IMR-90 (cell line): ENCODE data around the gene EGFR. TPM values are rescaled to one million over a fixed set of nuclear protein-coding genes. Genes with fewer than 3 reads are reported as not detected.

ENCODE experiments used
- ATAC-seq: fragments of 200-7000 bp; cut with Tn5 transposase; 2 replicates; pipeline ENCODE4 v1.9.1; 2020; ENCODE audit warnings: low read depth, mild to moderate bottlenecking, moderate library complexity
- BruUV-seq: library from RNA; stranded (reverse); fragments of 400-500 nt; replicated peaks from 2 replicates; lab custom pipeline; 2021; lab: Mats Ljungman, UMichigan
- CTCF ChIA-PET: fragments of 300-600 bp; formaldehyde crosslinking; extraction: SDS; loops from one replicate; lab custom pipeline; 2021; ENCODE audit warnings: antibody characterized with exemption; lab: Yijun Ruan, JAX
- POLR2A ChIA-PET: fragments of 300-600 bp; sonication (Branson Sonifier 250); formaldehyde crosslinking; loops from one replicate; lab custom pipeline; 2022; ENCODE audit warnings: antibody characterized with exemption; ENCODE audit not compliant: unreplicated experiment; lab: Charles Lee
- DNase-seq: peaks from one replicate; pipeline ENCODE4 v3.0.0; 2013
- H2AFZ ChIP-seq: replicated peaks from 2 replicates; pipeline ENCODE3; 2013; ENCODE audit warnings: low read length, mild to moderate bottlenecking; ENCODE audit not compliant: poor library complexity
- H2AK5ac ChIP-seq: 2 replicates; pipeline ENCODE4 v1.6.1; 2013; ENCODE audit warnings: low read depth, low read length, inconsistent platforms
- H2AK9ac ChIP-seq: replicated peaks from 2 replicates; pipeline ENCODE3; 2013; ENCODE audit warnings: mild to moderate bottlenecking, low read depth, low read length, moderate library complexity; ENCODE audit not compliant: poor library complexity
- H2BK120ac ChIP-seq: 2 replicates; pipeline ENCODE4 v1.6.1; 2013; ENCODE audit warnings: low read depth, low read length, inconsistent platforms
- H2BK15ac ChIP-seq: 3 replicates; pipeline ENCODE4 v1.6.1; 2013; ENCODE audit warnings: low read depth, low read length, inconsistent platforms
- H2BK20ac ChIP-seq: 2 replicates; pipeline ENCODE4 v1.6.1; 2013; ENCODE audit warnings: low read depth, mild to moderate bottlenecking, inconsistent platforms, low read length, moderate library complexity
- H2BK5ac ChIP-seq: 2 replicates; pipeline ENCODE4 v1.6.1; 2013; ENCODE audit warnings: mild to moderate bottlenecking, low read depth, low read length, inconsistent platforms; ENCODE audit not compliant: poor library complexity, severe bottlenecking
- H3K14ac ChIP-seq: replicated peaks from 2 replicates; pipeline ENCODE4 v1.6.1; 2013; ENCODE audit warnings: low read depth, low read length, inconsistent platforms
- H3K18ac ChIP-seq: 2 replicates; pipeline ENCODE4 v1.6.1; 2013; ENCODE audit warnings: low read depth, low read length, control low read depth
- H3K23ac ChIP-seq: 2 replicates; pipeline ENCODE4 v1.6.1; 2013; ENCODE audit warnings: low read depth, low read length, inconsistent platforms
- H3K27ac ChIP-seq: 2 replicates; pipeline ENCODE4 v1.5.1; 2013; ENCODE audit warnings: mild to moderate bottlenecking, control low read depth, low read length; ENCODE audit not compliant: insufficient read depth
- H3K27me3 ChIP-seq: 2 replicates; pipeline ENCODE4 v1.6.1; 2013; ENCODE audit warnings: low read length; ENCODE audit not compliant: control insufficient read depth, insufficient read depth
- H3K36me3 ChIP-seq: 2 replicates; pipeline ENCODE4 v1.6.1; 2013; ENCODE audit warnings: low read length, mixed read lengths; ENCODE audit not compliant: control insufficient read depth, insufficient read depth
- H3K4ac ChIP-seq: 2 replicates; pipeline ENCODE4 v1.6.1; 2013; ENCODE audit warnings: low read depth, low read length, inconsistent platforms
- H3K4me1 ChIP-seq: 2 replicates; pipeline ENCODE4 v1.6.1; 2013; ENCODE audit warnings: low read length, mixed read lengths; ENCODE audit not compliant: control insufficient read depth, insufficient read depth
- H3K4me2 ChIP-seq: 2 replicates; pipeline ENCODE4 v1.6.1; 2013; ENCODE audit warnings: low read depth, mild to moderate bottlenecking, control low read depth, low read length, moderate library complexity
- H3K4me3 ChIP-seq: 2 replicates; pipeline ENCODE4 v1.5.1; 2013; ENCODE audit warnings: low read depth, mild to moderate bottlenecking, control low read depth, low read length, moderate library complexity; ENCODE audit not compliant: insufficient read depth
- H3K56ac ChIP-seq: 2 replicates; pipeline ENCODE4 v1.6.1; 2013; ENCODE audit warnings: low read length, inconsistent platforms; ENCODE audit not compliant: insufficient read depth; ENCODE audit errors: extremely low read depth
- H3K79me1 ChIP-seq, 2 experiments: 2 replicates each; pipeline ENCODE4 v1.6.1; 2013; ENCODE audit warnings: low read length in 2 of 2, inconsistent platforms in 1 of 2, low read depth in 1 of 2
- H3K9ac ChIP-seq: 2 replicates; pipeline ENCODE4 v1.6.1; 2013; ENCODE audit warnings: low read depth, low read length, control low read depth
- H3K9me1 ChIP-seq: 2 replicates; pipeline ENCODE4 v1.6.1; 2013; ENCODE audit warnings: low read length, inconsistent platforms; ENCODE audit not compliant: insufficient read depth
- H3K9me3 ChIP-seq: 2 replicates; pipeline ENCODE4 v1.6.1; 2013; ENCODE audit warnings: low read length; ENCODE audit not compliant: control insufficient read depth, insufficient read depth
- H4K20me1 ChIP-seq: 2 replicates; pipeline ENCODE4 v1.6.1; 2013; ENCODE audit warnings: low read length, inconsistent platforms; ENCODE audit not compliant: insufficient read depth
- H4K5ac ChIP-seq: 2 replicates; pipeline ENCODE4 v1.6.1; 2013; ENCODE audit warnings: mild to moderate bottlenecking, low read depth, low read length, control low read depth
- H4K8ac ChIP-seq, 2 experiments: 2 replicates each; pipeline ENCODE4 v1.6.1; 2013; ENCODE audit warnings: low read depth in 2 of 2, low read length in 2 of 2, control low read depth in 1 of 2, inconsistent platforms in 1 of 2
- H4K91ac ChIP-seq: 2 replicates; pipeline ENCODE4 v1.6.1; 2013; ENCODE audit warnings: low read depth, low read length, inconsistent platforms; ENCODE audit not compliant: insufficient read depth
- CHD1 ChIP-seq: IDR thresholded peaks from 2 replicates; pipeline ENCODE4 v1.6.1; 2012; ENCODE audit warnings: low read depth, low read length, improper control_type of control experiment
- RCOR1 ChIP-seq: IDR thresholded peaks from 2 replicates; pipeline ENCODE4 v1.6.1; 2012; ENCODE audit warnings: mild to moderate bottlenecking, low read length, improper control_type of control experiment; ENCODE audit not compliant: insufficient replicate concordance
- WGBS, 2 experiments: methylation state at CpG; one replicate each; pipeline versions ENCODE4 v1.1.5 to v1.1.7; 2013; ENCODE audit warnings: missing lambda C conversion rate in 2 of 2; ENCODE audit not compliant: insufficient read length in 1 of 2; ENCODE audit errors: extremely low coverage in 2 of 2; 5-methylcytosine and 5-hydroxymethylcytosine counted together
- dilution Hi-C: fragments of 300-500 bp; cut with HindIII; formaldehyde crosslinking; loops from one replicate; pipeline ENCODE4 v1.14.3; 2018; ENCODE audit warnings: low sequenced_read_pairs; ENCODE audit not compliant: unreplicated experiment
- in situ Hi-C: fragments of 300-500 bp; cut with MboI; formaldehyde crosslinking; loops from 3 replicates; pipeline ENCODE4 v1.14.3; 2019; ENCODE audit warnings: low sequenced_read_pairs, inconsistent platforms, mixed read lengths
- intact Hi-C: fragments of 100-400 bp; cut with micrococcal nuclease; formaldehyde crosslinking; loops from 2 replicates; pipeline ENCODE4 v1.10.0; 2022
- polyA plus RNA-seq, 3 experiments: library from polyadenylated mRNA; depleted of rRNA; stranded (reverse); fragments of >200 nt; gene quantifications; 2 replicates each; pipeline ENCODE4 v1.2.3, GENCODE V29; 2012; ENCODE audit warnings: low replicate concordance in 1 of 3
- total RNA-seq: library from RNA; depleted of rRNA; stranded (reverse); fragments of >200 nt; gene quantifications from 2 replicates; pipeline ENCODE4 v1.2.3, GENCODE V29; 2012
- TF ChIP-seq, protein P1 (sequence below): fragments of 150-350 bp; IDR thresholded peaks from 2 replicates; pipeline ENCODE4 v1.6.1; 2016; ENCODE audit warnings: low read depth, mild to moderate bottlenecking, low read length, moderate library complexity, borderline replicate concordance

Gene EGFR
- total and polyA plus RNA-seq, 2 of the 4 experiments (the other 2 are of a cell fraction): 36.9 to 60.4 TPM

DNA sequence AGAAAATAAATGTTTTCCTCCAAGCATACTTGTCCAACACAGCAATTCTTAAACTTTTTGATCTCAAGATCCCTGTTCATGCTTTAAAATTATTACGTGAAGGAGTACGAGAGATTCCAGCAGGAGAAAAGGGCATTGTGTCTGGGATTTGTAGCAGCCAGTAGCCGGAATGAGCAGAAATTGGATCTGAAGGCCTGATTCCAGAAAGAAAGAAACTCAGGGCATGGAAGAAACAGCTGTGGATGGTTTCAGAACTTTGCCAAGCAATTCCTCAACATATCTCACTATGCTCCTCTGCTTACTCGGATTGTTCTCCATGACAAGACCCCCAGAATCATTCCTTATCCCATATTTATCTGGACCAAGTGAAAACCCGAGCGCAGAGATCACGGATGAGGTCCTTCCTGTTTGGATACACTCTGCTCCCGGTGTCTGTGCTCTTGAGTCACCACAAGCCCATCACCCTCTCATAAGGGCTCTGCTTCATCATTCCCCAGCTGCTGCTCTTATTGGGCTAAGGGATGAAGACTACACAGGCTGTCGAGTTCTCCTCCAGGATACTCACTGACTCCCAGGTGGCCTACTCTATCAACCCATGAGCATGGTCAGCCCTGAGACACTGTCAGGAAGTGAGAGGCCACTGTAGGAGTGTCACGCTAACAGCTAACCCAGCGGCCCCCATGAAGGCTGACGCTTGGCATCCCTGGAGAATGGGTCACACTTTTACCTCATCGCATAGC is 225.4 kb downstream of the EGFR start:
- H4K91ac ChIP-seq: peak overlapping the region; percentile 28
- H3K4me3 ChIP-seq: no peak overlapping the region
- H3K18ac ChIP-seq: no peak overlapping the region
- no peak overlapping the region for H3K9ac ChIP-seq
- DNase-seq (peak; percentile 67), ATAC-seq (no peak)
- 87% methylated on average over 7 of the region's 13 CpGs; no CpG with 5 or more reads in 1 of the 2 experiments for WGBS, 2 experiments
- H3K9me1 ChIP-seq: no peaks in the 10 kb centered on the region; the same call in 1 of the 2 replicates
- no peaks in the 10 kb centered on the region for H4K20me1 ChIP-seq
- 0 out of 2 replicates have a peak overlapping the region, but pooled peaks have one; percentile 14 for H3K14ac ChIP-seq
- intact Hi-C loops (no loop called here), dilution Hi-C loops (no loop called here), in situ Hi-C loops (no loop called here)
- POLR2A ChIA-PET: no interaction called here
- peak overlapping the region; percentile 25; the same call in 1 of the 2 replicates for H3K23ac ChIP-seq
- TF ChIP-seq CHD1: no peak
- TF ChIP-seq, protein P1, sequence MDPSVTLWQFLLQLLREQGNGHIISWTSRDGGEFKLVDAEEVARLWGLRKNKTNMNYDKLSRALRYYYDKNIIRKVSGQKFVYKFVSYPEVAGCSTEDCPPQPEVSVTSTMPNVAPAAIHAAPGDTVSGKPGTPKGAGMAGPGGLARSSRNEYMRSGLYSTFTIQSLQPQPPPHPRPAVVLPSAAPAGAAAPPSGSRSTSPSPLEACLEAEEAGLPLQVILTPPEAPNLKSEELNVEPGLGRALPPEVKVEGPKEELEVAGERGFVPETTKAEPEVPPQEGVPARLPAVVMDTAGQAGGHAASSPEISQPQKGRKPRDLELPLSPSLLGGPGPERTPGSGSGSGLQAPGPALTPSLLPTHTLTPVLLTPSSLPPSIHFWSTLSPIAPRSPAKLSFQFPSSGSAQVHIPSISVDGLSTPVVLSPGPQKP: no peak
- TF ChIP-seq RCOR1: no peak
- H3K79me1 ChIP-seq: no peaks in the 10 kb centered on the region
- peaks cover 6% of the 10 kb centered on the region for H3K4me1 ChIP-seq
- H3K4ac ChIP-seq: peak overlapping the region; percentile 6; the same call in 1 of the 2 replicates
- no peak overlapping the region for H4K5ac ChIP-seq
- no peak overlapping the region for H2BK5ac ChIP-seq
- H2AK5ac ChIP-seq: peak overlapping the region; percentile 49; the same call in 1 of the 2 replicates
- H3K27ac ChIP-seq: no peak overlapping the region
- H2AK9ac ChIP-seq: no peak overlapping the region
- H2BK20ac ChIP-seq: peak overlapping the region; percentile 44
- H2BK120ac ChIP-seq: 0 out of 2 replicates have a peak overlapping the region, but pooled peaks have one; percentile 19
- CTCF ChIA-PET: no interaction called here
- H3K56ac ChIP-seq: no peak overlapping the region
- H3K9me3 ChIP-seq: no peaks in the 10 kb centered on the region
- no TSS peak for BruUV-seq
- H3K36me3 ChIP-seq: no peaks in the 10 kb centered on the region
- no peak overlapping the region for H2AFZ ChIP-seq
- H2BK15ac ChIP-seq: peak overlapping the region; percentile 55; the same call in 2 of the 3 replicates
- H4K8ac ChIP-seq: peak overlapping the region in 1 of 2 experiments; percentile 24; a peak in 2 of 4 replicates
- H3K27me3 ChIP-seq: no peaks in the 10 kb centered on the region; the same call in 1 of the 2 replicates
- H3K4me2 ChIP-seq: no peak overlapping the region
